ENCODE measurements around the gene HSPA13.

DNA sequence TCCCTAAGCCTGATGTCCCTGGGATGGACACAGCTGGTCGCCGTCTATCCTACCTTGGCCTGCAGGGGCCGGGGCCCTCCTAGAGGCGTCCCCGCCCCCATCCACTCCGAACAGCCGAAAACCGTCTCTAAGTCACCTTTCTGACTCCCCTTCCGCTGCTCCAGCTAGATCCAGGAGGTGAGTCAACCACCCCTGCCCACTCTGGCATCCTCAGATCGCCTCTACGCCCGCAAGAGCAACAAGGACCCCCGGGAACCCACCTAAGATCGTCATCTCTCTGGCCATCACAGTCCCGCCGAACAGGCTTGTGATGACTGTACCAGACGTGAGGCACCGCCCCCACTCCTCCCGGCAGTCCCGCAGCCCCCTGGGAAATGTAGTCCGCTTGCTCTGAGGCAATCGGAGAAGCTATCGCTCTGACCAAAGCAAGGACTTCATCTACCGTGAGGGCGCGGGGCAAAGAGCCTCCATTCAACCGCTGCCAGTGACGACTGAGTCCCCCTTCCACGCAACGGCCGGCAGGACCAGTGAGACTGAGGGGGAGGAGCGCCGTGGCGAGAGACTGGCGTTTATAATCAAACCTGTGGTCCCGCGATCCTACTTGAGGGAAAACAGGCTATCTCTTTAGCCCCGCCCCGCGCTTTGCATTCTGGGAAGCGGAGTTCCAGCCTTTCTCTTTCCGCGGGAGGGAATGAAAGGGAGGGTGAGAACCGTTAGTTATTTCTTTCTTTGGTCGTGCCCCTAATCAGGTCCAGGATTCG lies at the start of gene HSPA13:
- TF ChIP-seq EZH2phosphoT487 (IDR thresholded peaks at IDR 0.05; ENCODE audit: insufficient read depth, low read depth) = no peak
- no peak for TF ChIP-seq EZH2 (IDR thresholded peaks at IDR 0.05; ENCODE audit: insufficient read depth, poor library complexity, severe bottlenecking)

All from GM23248 (cell line).